Spleen (tissue), 11 donors: Measurements from ENCODE around the gene PNPLA8. TPM values are rescaled to one million over a fixed set of nuclear protein-coding genes. Genes with fewer than 3 reads are reported as not detected.

Experiments
- DNase-seq: peaks from one replicate; pipeline ENCODE4 v3.0.0-alpha.2; 2020
- H3K27ac ChIP-seq, 8 donors: fragments of 200-600 bp; sonication (generic) in 7 of 8; 1 replicate in 4 of 8; 2 replicates in 4 of 8; pipeline versions ENCODE4 v1.5.0 to v1.8.0; 2016 to 2021; ENCODE audit warnings: inconsistent platforms in 4 of 8, mild to moderate bottlenecking in 4 of 8, moderate library complexity in 1 of 8
- H3K27me3 ChIP-seq, 7 donors: fragments of 200-600 bp; sonication (generic) in 6 of 7; replicated peaks in 1 of 7; 1 replicate in 4 of 7; 2 replicates in 3 of 7; pipeline versions ENCODE4 v1.5.0 to v1.8.0; 2016 to 2021; ENCODE audit warnings: inconsistent platforms in 3 of 7, mild to moderate bottlenecking in 1 of 7
- H3K36me3 ChIP-seq, 6 donors: fragments of 200-600 bp; sonication (generic) in 5 of 6; 1 replicate in 4 of 6; 2 replicates in 2 of 6; pipeline versions ENCODE4 v1.5.0 to v1.8.0; 2016 to 2021; ENCODE audit warnings: inconsistent platforms in 2 of 6
- H3K4me1 ChIP-seq, 6 donors: fragments of 200-600 bp; sonication (generic) in 5 of 6; 1 replicate in 3 of 6; 2 replicates in 3 of 6; pipeline versions ENCODE4 v1.5.0 to v1.8.0; 2016 to 2021; ENCODE audit warnings: inconsistent platforms in 3 of 6
- H3K4me3 ChIP-seq, 8 donors: fragments of 200-600 bp; sonication (generic) in 7 of 8; 1 replicate in 4 of 8; 2 replicates in 4 of 8; pipeline versions ENCODE4 v1.5.0 to v1.8.0; 2016 to 2021; ENCODE audit warnings: inconsistent platforms in 4 of 8, mild to moderate bottlenecking in 4 of 8, moderate library complexity in 2 of 8
- H3K9me3 ChIP-seq, 8 donors: fragments of 200-600 bp; sonication (generic) in 7 of 8; 1 replicate in 4 of 8; 2 replicates in 4 of 8; pipeline versions ENCODE4 v1.5.0 to v1.8.0; 2016 to 2021; ENCODE audit warnings: inconsistent platforms in 4 of 8
- POLR2A ChIP-seq, 3 donors: fragments of 450-650 bp; IDR thresholded peaks; one replicate each; pipeline ENCODE4 v1.5.1; 2017; ENCODE audit warnings: antibody characterized with exemption in 3 of 3, mild to moderate bottlenecking in 1 of 3
- POLR2AphosphoS5 ChIP-seq, 3 donors: sonication (generic); formaldehyde crosslinking; IDR thresholded peaks; one replicate each; pipeline ENCODE4 v1.5.1; 2017; ENCODE audit warnings: antibody characterized with exemption in 3 of 3
- WGBS, 5 donors: extraction: QIAGEN DNeasy Blood & Tissue Kit in 3 of 5; methylation state at CpG; one replicate each; pipeline versions ENCODE4 v1.1.5 to v1.1.7; 2013 to 2018; 5-methylcytosine and 5-hydroxymethylcytosine counted together
- intact Hi-C: fragments of 100-400 bp; cut with DNase I; formaldehyde crosslinking; loops from one replicate; pipeline ENCODE4 v1.15.0; 2023; ENCODE audit warnings: low total_unique reads
- polyA plus RNA-seq, 3 donors: library from polyadenylated mRNA; stranded (reverse); fragments of 200-250 nt; gene quantifications; one replicate each; pipeline ENCODE4 v1.2.1, GENCODE V29; 2013
- total RNA-seq, 7 donors: library from RNA; depleted of rRNA in 3 of 7; stranded (reverse); fragments of >200 nt in 3 of 7; fragmentation: NEBNext Ultra II Directional in 4 of 7; extraction: Animal tissue kit (Norgen Biotek cat#: 25700) in 4 of 7; gene quantifications; one replicate each; pipeline versions ENCODE4 v1.1.0 to v1.2.1, GENCODE V29; 2016 to 2021
- TF ChIP-seq, protein P1 (sequence below), 11 experiments: fragments of 200-600 bp in 7 of 11; fragments of 450-650 bp in 4 of 11; sonication (generic) in 4 of 11; IDR thresholded peaks in 8 of 11; conservative IDR thresholded peaks in 3 of 11; 1 replicate in 7 of 11; 2 replicates in 4 of 11; pipeline versions ENCODE4 v1.4.0 to v1.8.0; 2016 to 2021; ENCODE audit warnings: antibody characterized with exemption in 11 of 11, inconsistent platforms in 4 of 11, mild to moderate bottlenecking in 1 of 11
- donor health status: healthy with polysubstance abuse.
- donor health status: DM: no; HTN: no; CAD: no; lungs with moderate emphysema.
- donor health status: DM: no; HTN: no; CAD: no.
- donor health status: Bipolar disorder and iron deficiency.
- donor health status: healthy.
- donor health status: DM: no; HTN: no; CAD: no.
- donor health status: DM: yes; HTN: yes; CAD: no.

The PNPLA8 gene
- total and polyA plus RNA-seq, 10 donors: 11.9 to 35.7 (median 29.5) TPM

DNA sequence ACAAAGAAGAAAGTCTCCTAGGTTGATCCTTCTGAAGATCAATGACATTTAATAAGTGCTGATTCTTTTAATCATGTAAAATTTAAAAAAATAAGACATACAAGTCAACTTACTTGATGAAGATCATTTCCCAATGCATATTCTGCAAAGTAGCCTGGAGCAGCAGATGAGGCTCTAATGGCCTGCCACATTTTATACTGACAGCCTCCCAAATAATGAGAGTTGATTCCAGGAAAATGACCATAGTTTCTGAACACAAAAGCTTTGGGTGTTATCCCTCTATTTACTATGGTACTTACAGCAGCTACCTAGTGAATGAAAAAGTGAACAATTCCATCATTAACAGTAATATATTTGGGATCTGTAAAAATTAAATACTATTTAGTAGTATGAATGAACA is 38.3 kb downstream of the PNPLA8 start:
- intact Hi-C loops: no loop called here
- Histone ChIP-seq H3K4me1 (peaks cover 0 to 12% (median 4%) of the 10 kb centered on the region in 6 donors), H3K4me3 (no peak overlapping the region), H3K36me3 (peaks cover 0 to 91% (median 31%) of the 10 kb centered on the region in 6 donors), H3K27ac (no peak overlapping the region), H3K9me3 (no peaks in the 10 kb centered on the region), H3K27me3 (no peaks in the 10 kb centered on the region)
- no peak for DNase-seq
- TF ChIP-seq POLR2AphosphoS5 (IDR thresholded peaks at IDR 0.05): no peak
- TF ChIP-seq POLR2A (IDR thresholded peaks at IDR 0.05): no peak
- TF ChIP-seq, protein P1, sequence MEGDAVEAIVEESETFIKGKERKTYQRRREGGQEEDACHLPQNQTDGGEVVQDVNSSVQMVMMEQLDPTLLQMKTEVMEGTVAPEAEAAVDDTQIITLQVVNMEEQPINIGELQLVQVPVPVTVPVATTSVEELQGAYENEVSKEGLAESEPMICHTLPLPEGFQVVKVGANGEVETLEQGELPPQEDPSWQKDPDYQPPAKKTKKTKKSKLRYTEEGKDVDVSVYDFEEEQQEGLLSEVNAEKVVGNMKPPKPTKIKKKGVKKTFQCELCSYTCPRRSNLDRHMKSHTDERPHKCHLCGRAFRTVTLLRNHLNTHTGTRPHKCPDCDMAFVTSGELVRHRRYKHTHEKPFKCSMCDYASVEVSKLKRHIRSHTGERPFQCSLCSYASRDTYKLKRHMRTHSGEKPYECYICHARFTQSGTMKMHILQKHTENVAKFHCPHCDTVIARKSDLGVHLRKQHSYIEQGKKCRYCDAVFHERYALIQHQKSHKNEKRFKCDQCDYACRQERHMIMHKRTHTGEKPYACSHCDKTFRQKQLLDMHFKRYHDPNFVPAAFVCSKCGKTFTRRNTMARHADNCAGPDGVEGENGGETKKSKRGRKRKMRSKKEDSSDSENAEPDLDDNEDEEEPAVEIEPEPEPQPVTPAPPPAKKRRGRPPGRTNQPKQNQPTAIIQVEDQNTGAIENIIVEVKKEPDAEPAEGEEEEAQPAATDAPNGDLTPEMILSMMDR (IDR thresholded peaks at IDR 0.05 in 8 of 11, conservative IDR thresholded peaks at IDR 0.05 in 3 of 11): no peak

DNA sequence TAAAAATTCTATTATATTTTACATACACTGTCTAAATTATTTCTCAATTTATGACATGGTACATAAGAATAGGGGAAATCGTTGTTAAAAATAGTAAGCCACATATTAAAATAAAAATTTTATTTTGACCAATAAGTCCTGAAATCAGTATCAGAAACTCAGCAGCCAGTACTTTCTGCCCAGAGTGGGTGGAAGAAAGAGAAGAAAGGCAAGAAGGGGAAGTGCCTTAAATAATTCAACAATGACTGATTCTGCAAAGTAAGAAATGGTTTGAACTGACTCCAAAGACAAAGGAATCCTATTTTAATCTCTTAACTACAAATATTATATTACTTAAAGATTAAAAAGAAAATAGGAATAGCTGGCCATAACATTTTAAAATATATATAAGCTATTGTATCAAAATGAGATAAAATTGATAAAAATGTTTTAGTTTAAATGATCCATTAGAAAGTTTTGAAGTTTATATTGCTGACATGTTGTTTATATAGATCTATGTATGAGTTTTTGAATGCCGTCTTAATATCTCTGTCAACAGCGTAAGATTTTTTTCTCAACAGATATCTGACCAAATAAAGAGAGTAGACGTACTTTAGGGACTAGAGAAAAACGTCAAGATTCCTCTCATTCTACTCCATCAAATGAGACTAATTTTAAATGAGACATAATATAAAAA is 39.5 kb downstream of the PNPLA8 start:
- intact Hi-C loops: no loop called here
- 87 to 91% (median 90%) methylated on average over 5 of the region's 5 CpGs for WGBS, 5 donors

DNA sequence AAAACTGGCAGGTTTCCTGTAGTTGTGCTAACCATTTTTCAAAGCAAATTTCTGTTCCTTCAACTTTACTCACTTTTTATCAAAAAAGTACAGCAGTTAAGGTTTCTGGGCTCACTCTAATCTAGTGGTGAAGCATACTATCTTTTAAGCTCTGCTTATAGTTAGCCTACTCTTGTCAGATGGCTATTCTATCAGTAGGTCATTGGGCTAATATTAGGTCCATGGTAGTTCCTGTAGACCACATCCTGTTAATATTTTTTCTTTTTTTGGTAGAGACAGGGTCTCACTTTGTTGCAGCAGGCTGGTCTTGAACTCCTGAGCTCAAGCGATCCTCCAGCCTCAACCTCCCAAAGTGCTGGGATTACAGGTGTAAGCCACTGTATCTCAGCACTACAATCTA is 41.8 kb downstream of the PNPLA8 start:
- Histone ChIP-seq H3K27me3 (no peaks in the 10 kb centered on the region), H3K9me3 (no peaks in the 10 kb centered on the region), H3K27ac (no peak overlapping the region), H3K4me1 (peaks cover 0 to 5% (median 0%) of the 10 kb centered on the region in 6 donors), H3K4me3 (no peak overlapping the region), H3K36me3 (peaks cover 0 to 97% (median 27%) of the 10 kb centered on the region in 6 donors)
- no peak for DNase-seq
- WGBS, 5 donors: 64 to 100% (median 95%) methylated on average over 1 of the region's 1 CpG
- intact Hi-C loops: no loop called here
- TF ChIP-seq, protein P1 (IDR thresholded peaks at IDR 0.05 in 8 of 11, conservative IDR thresholded peaks at IDR 0.05 in 3 of 11): no peak
- TF ChIP-seq POLR2A (IDR thresholded peaks at IDR 0.05): no peak
- TF ChIP-seq POLR2AphosphoS5 (IDR thresholded peaks at IDR 0.05): no peak

More for the DNA sequence above, 39.5 kb downstream of the PNPLA8 start:
- no peaks in the 10 kb centered on the region for H3K9me3 ChIP-seq
- no peaks in the 10 kb centered on the region for H3K27me3 ChIP-seq
- H3K4me3 ChIP-seq: no peak overlapping the region
- peaks cover 0 to 99% (median 30%) of the 10 kb centered on the region in 6 donors for H3K36me3 ChIP-seq
- TF ChIP-seq, protein P1 (IDR thresholded peaks at IDR 0.05 in 8 of 11, conservative IDR thresholded peaks at IDR 0.05 in 3 of 11): no peak
- no peak for TF ChIP-seq POLR2A (IDR thresholded peaks at IDR 0.05)
- peaks cover 0 to 12% (median 4%) of the 10 kb centered on the region in 6 donors for H3K4me1 ChIP-seq
- no peak overlapping the region for H3K27ac ChIP-seq
- DNase-seq: no peak

DNA sequence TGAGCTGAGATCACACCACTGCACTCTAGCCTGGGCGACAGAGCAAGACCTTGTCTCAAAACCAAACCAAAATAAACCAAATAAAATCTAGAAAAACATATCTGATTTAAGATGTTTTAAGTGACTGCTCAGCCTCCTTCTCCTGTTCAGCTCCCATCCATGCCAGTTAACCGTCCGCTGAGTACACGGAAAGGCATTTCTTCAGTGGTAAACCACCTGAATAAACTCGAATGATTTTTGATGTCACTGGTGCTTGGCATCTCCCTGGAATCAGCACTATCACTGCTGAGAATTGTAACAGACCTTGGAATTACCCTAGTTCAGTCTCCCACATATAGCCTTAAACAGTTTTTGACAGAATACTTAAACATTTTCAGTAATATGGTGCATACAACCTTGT is 45.6 kb downstream of the PNPLA8 start:
- Histone ChIP-seq H3K27me3 (no peaks in the 10 kb centered on the region), H3K4me3 (no peak overlapping the region), H3K27ac (no peak overlapping the region), H3K9me3 (no peaks in the 10 kb centered on the region), H3K36me3 (peaks cover 0 to 97% (median 34%) of the 10 kb centered on the region in 6 donors), H3K4me1 (no peaks in the 10 kb centered on the region)
- intact Hi-C loops: no loop called here
- TF ChIP-seq POLR2AphosphoS5 (IDR thresholded peaks at IDR 0.05) (no peak), POLR2A (IDR thresholded peaks at IDR 0.05) (no peak)
- TF ChIP-seq, protein P1 (IDR thresholded peaks at IDR 0.05 in 8 of 11, conservative IDR thresholded peaks at IDR 0.05 in 3 of 11): no peak
- WGBS, 5 donors: 94 to 99% (median 96%) methylated on average over 5 of the region's 5 CpGs
- DNase-seq: no peak
